ENCODE results near the gene MAP2K5.

MAP2K5 gene

GRCh38 chr15:67724691-67725375 is 182.3 kb downstream of the MAP2K5 start:
- no peak for TF ChIP-seq CTCF (conservative IDR thresholded peaks at IDR 0.05; ENCODE audit: low read depth, low read length)
- no peak overlapping the region for H3K4me3 ChIP-seq (ENCODE audit: low read length)
- DNase-seq (ENCODE audit: low read depth) = no peak

GRCh38 chr15:67730135-67730534 is 187.6 kb downstream of the MAP2K5 start:
- no peak for DNase-seq (ENCODE audit: low read depth)
- TF ChIP-seq CTCF (conservative IDR thresholded peaks at IDR 0.05; ENCODE audit: low read depth, low read length) = no peak

GRCh38 chr15:67731112-67731721 is 188.7 kb downstream of the MAP2K5 start:
- H3K4me3 ChIP-seq (ENCODE audit: low read length) = no peak overlapping the region
- DNase-seq (ENCODE audit: low read depth) = no peak
- TF ChIP-seq CTCF (conservative IDR thresholded peaks at IDR 0.05; ENCODE audit: low read depth, low read length) = no peak

More at GRCh38 chr15:67730135-67730534, 187.6 kb downstream of the MAP2K5 start:
- H3K4me3 ChIP-seq (ENCODE audit: low read length) = no peak overlapping the region

- no peak for DNase-seq (ENCODE audit: low read depth)
- TF ChIP-seq CTCF (conservative IDR thresholded peaks at IDR 0.05; ENCODE audit: low read depth, low read length) = no peak
- no peak overlapping the region for H3K4me3 ChIP-seq (ENCODE audit: low read length)
These were observed 189.7 kb downstream of the MAP2K5 start for GRCh38 chr15:67732164-67732563.

GRCh38 chr15:67732671-67733374 is 190.3 kb downstream of the MAP2K5 start:
- no peak overlapping the region for H3K4me3 ChIP-seq (ENCODE audit: low read length)
- no peak for DNase-seq (ENCODE audit: low read depth)
- TF ChIP-seq CTCF (conservative IDR thresholded peaks at IDR 0.05; ENCODE audit: low read depth, low read length) = no peak

- no peak for DNase-seq (ENCODE audit: low read depth)
- no peak overlapping the region for H3K4me3 ChIP-seq (ENCODE audit: low read length)
- TF ChIP-seq CTCF (conservative IDR thresholded peaks at IDR 0.05; ENCODE audit: low read depth, low read length) = no peak
These were observed 193.4 kb downstream of the MAP2K5 start for GRCh38 chr15:67735896-67736295.
